ENCODE measurements around the gene EFNA5.

DNA sequence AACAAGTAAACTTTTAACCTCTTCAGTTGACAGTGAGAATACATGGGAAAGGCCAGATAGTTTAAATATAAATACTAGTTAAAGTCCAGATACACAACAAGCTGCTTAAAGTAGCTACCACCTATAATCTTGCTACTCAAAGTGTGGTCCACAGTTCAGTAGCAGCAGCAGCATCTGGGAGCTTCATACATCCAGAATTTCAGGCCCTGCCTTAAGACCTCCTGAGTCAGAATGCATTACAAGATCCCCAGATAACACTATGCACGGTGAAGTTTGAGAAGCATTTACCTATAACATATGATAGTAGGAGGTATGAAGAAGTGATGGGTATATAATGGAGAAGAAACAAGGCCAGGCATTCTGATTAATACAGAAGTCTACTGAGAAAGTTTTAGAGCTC lies 244.5 kb downstream of the EFNA5 start:
- TF ChIP-seq POLR2A (IDR thresholded peaks at IDR 0.05; ENCODE audit: low read depth, low read length) (no peak), POLR2AphosphoS5 (IDR thresholded peaks at IDR 0.05; ENCODE audit: low read depth, low read length) (no peak), TAF1 (IDR thresholded peaks at IDR 0.05; ENCODE audit: low read depth, low read length) (no peak), POU2F2 (IDR thresholded peaks at IDR 0.05; ENCODE audit: low read depth, low read length) (no peak), SPI1 (IDR thresholded peaks at IDR 0.05; ENCODE audit: low read depth, low read length) (no peak), PAX5 (IDR thresholded peaks at IDR 0.05; ENCODE audit: insufficient read depth, low read length, severe bottlenecking) (no peak)
